Lung microvascular endothelial cell (primary cell): ENCODE results near the gene BRD4. TPM values are rescaled to one million over a fixed set of nuclear protein-coding genes. Genes with fewer than 3 reads are reported as not detected.

Experiments
- DNase-seq, 2 donors: peaks; one replicate each; pipeline versions ENCODE4 v3.0.0 to v3.0.0-alpha.2; 2010; ENCODE audit warnings: low read depth in 2 of 2
- total RNA-seq: library from RNA; depleted of rRNA; stranded (reverse); fragments of >200 nt; gene quantifications from 2 replicates; pipeline ENCODE4 v1.2.1, GENCODE V29; 2014

Gene BRD4
- total RNA-seq, 1 donor from 2014 or later = 9.9 TPM

DNA sequence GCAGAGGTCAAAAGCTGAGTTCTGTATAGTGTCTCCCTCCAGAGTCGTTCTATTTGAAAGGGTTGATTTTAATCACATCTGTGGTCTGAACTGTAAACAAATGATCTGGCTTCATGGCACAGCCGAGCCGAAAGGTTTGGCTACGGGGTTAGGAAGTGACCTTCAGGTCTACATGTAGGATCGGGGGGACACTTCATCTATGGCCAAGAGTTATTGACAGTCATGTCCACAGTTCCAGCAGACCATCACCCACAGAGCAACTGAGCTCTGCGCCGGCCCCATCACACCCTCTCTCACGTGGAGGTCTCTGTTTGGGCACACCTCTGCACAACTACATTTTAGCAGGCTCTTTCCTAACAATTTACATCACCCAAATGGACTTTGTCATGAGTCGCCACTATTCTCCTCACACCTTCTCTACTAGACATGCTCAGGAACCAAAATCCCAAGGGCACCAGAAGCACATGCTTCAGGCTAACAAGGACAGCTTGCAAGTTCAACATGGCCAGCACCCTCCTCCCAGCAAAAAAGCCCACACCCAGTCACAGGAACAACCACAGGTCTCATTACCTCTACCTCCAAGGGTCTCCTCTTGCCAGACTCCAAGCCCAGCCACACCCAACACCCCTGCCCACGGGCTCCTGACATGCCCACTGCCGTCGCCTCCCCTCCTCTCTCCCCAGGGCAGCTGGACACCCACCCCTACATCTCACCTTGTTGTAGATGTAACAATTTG lies 64.0 kb downstream of the BRD4 start:
- DNase-seq = no peak

DNA sequence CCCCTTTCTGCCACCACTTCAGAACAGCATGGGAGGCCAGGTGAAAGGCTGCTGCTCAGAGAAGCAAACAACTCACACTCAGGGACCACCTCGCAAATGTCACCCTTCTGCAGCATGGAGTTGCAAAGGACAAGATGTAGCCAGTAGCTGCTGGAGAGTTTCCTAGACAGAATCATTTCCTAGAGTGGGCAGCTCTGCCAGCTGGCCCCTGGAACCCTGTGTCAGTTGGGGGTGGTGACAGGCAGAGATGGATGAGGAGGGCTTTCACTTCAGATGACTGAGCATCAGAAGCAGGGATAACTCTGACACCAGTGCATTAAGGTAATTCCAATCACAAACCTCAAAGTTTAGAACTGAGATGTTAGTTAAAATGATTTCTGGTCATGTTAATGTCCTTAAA lies 65.7 kb downstream of the BRD4 start:
- no peak for DNase-seq

DNA sequence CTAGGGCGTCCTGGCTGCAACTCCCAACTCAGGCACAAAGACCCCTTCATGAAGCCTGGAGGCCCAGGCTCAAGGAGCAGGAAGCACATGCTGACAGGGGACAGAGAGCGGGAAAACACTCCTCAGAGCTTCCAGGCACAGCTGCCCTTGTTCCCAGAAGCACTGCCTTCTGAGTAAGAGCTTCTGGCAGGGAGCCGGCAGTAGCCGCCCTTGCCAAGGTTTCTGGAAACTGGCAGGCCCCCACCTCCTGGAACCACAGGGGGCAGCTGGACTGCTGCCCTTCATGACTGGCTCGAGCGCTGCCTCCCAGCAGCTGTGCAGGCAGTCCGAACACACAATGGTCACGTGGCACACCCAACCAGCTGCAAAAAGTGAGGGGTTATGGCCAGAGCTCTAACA lies 66.5 kb downstream of the BRD4 start:
- DNase-seq = peak; percentile 64 to 95

DNA sequence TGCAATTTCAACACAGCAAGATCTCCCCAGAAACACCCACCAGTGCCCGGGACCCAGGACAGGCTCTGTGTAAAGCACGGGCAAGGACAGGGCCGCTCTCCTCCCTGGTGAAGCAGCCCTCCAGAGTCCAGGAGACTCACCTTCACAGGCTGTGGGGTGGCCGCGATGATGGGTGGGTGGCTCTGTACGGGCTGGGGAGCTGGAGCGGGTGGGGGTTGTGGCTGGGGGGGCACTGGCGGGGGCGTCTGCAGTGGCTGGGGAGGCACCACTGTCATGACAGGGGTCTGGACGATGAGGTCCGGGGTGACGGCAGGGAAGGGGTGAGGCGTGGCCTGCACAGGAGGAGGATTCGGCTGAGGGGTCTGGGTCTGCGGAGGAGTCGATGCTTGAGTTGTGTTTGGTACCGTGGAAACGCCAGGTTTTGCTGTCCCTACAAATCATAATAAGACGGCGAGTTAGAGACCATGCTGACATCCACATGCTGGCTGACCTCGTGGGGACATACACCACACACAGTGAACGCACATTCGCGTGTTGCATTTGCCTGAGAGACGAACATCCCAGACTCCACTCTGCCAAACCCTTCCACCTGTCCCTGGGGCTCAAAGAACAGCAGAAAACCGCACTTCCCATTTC lies 67.0 kb downstream of the BRD4 start:
- DNase-seq = no peak

DNA sequence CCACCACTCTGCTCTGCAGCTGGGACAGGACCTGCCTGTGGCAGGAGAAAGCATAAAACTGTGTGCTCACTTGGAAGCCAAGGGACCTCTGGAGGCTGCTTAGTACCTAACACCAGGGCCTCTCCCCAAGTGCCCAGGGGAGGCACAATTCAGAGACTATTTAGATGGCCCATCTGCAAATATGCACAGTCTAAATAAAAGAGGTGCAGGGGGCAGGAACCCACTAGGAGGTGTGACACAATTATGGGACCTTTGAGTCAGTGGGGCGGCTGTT lies 67.5 kb downstream of the BRD4 start:
- DNase-seq = no peak

DNA sequence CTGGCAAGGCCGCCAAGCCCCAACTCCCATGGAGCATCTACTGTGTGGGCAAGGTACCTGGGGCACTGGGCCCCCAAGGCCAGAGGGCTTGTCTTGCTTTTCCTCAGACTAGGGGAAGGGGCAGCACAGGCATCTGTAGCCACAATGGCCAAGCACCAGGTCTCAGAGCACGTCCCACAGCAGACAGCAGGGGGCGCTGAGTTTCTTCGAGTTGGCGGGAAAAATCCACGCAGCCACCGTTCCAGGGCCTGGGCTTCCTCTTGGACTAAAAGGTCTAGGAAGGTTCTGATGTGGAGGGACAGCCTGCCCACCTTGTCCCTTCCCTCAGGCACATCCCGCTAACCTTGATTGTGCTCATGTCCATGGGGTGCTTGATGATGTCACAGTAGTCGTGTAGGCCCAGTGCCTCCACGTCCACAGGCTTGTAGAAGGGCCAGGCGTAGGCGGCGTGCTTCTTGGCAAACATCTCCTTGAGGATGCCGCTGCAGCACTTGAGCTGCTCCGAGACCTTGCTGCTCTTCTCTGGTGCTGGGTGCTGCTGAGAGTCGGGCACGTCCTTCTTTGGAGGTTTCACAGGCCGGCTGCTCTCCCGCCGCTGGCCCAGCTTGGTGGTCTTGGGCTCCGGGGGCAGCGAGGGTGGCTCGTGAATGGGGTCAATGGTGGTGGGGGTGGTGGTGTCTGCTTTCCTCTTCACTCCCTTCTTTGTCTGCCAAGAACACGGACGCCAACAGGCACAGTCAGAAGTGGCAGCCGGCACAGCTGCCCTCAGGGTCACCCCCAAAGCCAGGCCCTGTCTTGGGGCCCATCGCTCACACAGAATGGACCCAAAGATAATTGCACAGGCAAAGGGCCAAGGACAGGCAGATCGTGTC lies 68.0 kb downstream of the BRD4 start:
- DNase-seq = peak; percentile 65 to 80

DNA sequence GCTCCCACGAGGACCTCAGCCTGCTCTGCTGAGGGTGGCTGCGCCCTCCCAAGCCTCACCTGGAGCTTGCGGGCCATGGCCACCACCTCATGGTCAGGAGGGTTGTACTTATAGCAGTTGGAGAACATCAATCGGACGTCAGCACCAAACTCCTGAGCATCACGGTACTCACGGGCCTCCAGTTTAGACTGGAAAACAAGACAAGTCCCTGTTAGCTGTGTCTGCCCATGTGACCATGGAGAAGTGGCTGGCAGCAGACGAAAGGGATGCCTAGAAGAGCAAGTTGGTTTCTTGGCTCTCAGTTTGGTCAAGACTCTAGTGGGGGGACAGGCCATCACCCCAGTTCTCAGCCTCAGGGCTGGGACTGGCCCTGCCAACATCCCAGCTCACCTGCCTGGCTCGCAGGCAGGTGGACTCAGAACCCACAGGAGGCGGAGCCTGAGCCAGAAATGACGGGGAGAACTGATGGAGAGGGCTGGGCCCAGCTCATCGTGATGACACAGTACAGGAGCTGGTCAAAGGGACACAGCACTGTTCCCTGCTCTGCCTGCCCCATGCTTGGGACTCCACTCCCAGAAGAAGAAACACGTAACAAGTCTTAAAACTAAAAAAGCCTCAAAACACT lies 68.9 kb downstream of the BRD4 start:
- no peak for DNase-seq

DNA sequence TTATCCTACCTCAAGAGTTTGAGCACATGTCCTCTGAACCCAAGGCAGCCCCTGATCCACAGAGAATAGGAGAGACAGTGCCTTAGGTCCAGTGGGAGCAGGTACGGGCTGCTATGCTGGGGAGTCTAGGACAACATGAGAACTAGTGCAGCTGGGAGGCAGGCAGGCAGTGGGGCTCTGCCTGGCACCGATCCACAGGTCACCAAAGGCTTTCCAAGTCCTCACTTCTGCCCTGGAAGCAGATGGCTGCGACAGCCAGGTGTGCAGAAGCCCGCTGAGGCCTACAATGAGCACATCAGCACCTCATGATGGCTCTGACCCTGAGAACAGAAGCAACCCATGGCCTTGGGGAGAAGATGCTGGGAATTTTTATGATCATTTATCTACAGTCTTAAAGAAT lies 70.3 kb downstream of the BRD4 start:
- DNase-seq = no peak

DNA sequence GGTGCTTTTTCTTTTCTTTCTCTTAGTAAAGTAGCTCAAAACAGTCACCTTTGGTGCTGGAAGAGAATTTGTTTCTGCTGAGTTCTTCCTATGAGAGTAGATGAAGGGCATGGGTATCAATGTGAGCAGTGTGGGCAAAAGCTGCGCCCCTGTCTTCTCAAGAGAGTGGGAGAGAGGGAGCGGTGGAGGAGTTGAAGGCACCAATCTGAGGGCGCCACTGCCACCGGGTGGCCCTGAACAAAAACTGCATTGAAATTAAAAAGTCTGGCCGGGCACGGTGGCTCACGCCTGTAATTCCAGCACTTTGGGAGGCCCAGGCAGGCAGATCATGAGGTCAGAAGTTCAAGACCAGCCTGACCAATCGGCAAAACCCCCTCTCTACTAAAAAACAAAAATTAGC lies 71.4 kb downstream of the BRD4 start:
- peak in 1 of 2 donors; percentile 41 for DNase-seq

DNA sequence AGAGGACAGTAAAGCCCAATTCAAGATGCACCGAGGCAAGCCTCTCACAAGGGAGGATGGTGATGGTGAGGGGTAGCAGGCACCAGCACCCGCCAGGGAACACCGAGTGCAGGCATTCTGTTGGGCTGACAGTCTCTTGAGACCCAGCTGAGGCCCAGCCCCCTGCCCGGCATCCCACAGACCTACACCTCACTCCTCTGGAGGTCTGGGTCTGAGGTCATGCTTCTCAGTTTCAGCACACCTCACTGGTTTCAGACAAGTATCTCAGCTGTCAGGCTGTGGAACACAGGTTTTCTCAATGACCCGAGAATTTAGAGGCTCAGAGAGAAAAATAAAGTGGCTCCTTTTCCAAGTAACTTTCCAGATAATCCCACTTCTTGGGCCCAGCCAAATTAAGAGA lies 72.4 kb downstream of the BRD4 start:
- DNase-seq = no peak

DNA sequence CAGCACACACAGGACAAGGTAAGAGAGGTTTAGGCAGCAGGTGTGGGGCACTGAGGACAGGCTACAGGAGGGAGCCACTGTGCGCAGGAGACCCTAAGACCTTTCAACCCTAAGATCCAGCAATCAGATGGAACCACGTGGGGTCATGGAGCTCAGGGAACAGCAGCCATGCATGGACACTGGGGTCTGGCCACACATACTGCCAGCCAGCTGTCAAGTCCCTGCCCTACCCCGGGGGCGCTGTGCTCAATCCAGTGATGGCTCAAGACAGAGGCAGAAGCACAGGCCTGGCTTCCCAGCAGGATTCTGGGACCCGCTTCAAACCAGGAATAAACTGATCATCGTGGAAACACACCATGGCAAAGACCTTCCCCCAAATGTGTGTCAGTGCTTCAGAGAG lies 74.6 kb downstream of the BRD4 start:
- no peak for DNase-seq

DNA sequence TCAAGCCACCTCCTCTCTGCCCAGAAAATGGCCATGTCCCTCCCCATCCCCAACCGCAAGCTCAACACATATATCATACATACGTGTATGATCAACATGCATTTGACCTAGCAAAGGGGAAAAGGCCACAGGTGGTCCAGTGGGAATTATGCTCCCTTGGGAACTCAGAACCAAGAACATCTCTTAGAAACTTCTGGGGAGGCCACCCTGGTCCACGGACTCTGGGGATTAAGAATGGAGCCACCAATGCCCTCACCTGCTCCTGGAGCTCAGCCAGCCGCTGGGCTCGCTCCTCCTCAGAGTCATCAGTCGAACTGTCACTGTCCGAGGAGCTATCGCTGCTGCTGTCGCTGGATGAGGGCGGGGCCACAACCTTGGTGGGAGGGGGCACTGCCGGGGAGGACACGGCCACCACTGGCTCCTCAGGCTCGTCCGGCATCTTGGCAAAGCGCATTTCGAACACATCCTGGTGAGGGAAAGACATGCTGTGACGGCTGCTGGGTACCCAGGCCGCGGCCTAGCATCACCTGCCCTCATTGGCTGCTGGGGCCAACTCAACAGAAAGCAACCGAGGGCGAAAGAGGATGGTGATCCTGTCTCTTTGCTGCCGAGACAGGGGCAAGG lies 75.5 kb downstream of the BRD4 start:
- no peak for DNase-seq

DNA sequence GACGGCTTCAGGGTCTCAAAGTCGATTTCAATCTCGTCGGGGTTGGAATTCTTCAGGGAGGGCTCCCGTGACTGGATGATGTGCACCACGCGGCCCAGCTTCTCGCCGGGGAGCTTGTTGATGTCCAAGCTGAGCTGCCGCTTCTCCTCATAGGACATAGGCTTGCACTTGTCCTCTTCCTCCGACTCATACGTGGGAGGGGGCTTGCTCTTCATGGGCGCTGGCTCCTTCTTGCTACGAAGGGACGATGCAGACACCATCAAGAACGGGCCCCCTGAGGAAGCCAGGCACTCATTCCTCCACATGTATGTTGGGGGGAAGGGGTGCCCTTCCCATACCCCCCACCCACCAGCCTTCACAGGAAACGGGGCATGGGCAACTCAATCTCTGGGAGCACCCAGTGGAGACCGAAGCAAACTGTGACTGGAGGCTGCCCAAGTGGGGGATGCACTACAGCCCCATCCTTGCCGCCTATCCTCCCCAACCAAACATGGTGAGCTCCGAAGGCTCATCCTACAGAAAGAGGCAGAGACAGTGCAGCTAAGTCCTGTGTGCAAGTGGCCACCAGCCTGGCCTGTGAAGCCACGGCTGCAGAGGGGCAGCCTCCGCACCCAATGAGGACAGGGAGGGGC lies 76.9 kb downstream of the BRD4 start:
- DNase-seq = no peak

DNA sequence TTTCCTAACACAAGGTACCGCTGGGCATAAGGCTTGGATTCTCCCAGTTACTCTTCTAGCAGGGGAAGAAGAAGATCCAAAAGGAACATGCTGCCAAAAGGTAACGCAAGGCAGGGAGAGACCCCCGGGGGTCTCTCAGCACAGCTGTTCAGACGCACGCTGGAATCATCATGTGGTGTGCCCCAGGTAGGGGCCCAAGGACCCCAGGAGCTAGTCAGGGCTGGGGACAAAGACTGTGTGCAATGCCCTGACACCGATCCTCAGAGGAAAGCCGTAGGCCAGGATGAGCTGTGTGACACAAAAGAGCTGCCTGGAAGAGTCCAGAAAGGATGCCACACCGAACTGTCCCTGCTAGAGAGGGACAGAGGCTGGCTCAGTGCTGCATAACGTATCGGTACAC lies 77.8 kb downstream of the BRD4 start:
- no peak for DNase-seq

DNA sequence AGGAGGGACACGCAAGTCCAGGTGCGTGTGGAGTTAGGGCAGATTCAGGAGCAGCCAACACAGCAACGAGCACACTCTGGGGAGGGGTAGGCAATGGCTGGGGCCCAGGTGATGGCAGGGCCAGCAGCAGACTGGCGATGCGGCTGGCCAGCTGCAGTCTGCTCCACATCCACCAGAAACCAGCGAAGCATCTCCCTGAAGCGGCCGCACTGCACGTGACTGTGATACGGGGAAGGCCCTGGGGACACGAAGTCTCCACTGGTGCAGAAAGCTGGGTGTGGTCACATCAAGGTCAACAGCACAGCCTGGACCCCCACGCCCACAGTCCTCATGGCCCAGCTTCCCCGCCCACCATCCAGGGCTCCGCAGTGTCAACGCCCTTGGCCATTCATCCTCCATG lies 78.8 kb downstream of the BRD4 start:
- DNase-seq = no peak

DNA sequence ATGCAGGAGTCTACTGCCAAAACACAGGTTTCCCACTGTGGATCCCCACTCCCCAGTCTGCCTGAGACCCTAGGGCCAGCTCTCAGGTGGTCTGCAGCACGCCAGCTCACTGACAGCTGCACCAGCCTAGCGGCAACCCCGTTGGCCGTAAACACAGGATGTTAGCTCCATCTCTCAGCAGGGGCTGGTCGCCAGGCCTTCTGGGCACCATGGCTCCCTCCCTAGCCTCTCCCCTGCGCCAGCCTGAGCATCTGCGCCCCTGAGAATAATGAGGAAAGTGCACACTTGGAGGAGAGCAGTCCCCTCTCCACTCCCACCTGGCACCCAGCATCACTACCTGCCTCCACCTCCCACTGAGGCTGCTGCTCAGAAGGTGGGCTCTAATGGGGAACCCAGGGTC lies 79.3 kb downstream of the BRD4 start:
- DNase-seq = no peak

DNA sequence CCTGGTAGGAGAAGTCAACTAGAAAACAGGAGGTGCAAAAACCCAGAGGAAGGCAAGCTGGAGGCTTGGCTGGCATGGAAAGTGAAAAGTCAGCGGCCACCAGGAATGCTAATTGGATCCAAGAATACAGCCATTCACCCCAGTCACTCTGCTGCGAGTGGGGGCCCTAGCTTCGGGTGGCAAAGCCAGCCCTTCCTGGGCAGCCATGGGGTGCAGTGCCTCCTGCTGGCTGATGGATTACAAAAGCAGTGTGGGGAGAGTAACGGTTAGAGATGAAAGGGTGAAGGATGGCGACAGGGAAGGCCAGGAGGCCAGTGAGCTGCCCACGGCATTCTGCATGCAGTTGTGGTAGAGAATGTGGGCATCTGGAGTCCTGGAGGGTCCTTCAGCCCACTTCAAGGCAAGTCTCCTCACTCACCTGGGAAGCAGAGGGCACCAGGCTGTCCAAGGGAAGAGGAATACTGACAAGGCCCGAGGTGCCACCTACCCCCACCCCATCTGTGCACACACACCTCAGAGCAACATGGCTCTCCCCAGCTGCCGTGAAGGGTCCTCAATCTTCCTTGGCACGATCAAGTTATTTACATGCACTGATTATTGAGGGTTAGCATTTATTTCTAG lies 79.8 kb downstream of the BRD4 start:
- DNase-seq = peak; percentile 29 to 63

DNA sequence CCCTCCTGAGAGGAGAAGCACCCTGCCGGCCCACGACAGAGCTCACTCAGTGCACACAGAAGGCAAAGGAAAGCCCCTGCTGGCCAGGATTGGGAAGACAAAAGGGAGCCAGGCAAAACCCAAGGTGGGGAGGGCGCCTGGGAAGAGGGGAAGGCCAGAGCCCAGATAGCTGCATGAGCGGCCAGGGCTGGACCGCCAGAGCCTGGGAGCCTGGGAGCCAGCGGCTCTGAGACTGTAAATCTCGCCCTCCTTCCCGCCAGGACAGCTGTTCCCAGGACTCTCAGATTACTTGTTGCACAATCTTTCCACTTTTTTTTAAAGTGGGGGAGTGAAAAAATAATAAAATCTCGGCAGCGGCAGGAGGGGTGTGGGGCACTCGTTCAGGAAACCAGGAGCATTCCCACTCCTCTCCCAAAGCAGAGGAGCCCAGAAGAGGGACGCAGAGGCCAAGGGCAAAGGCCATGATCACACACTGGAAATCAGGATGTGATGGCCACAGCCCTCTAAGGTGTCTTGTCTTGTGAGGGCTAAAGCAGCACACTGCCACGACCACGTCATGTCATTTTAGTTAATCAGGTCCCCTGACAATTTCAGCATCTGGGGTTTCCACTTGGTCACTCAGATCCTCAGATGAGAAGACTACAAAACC lies 80.5 kb downstream of the BRD4 start:
- peak; percentile 75 to 86 for DNase-seq

DNA sequence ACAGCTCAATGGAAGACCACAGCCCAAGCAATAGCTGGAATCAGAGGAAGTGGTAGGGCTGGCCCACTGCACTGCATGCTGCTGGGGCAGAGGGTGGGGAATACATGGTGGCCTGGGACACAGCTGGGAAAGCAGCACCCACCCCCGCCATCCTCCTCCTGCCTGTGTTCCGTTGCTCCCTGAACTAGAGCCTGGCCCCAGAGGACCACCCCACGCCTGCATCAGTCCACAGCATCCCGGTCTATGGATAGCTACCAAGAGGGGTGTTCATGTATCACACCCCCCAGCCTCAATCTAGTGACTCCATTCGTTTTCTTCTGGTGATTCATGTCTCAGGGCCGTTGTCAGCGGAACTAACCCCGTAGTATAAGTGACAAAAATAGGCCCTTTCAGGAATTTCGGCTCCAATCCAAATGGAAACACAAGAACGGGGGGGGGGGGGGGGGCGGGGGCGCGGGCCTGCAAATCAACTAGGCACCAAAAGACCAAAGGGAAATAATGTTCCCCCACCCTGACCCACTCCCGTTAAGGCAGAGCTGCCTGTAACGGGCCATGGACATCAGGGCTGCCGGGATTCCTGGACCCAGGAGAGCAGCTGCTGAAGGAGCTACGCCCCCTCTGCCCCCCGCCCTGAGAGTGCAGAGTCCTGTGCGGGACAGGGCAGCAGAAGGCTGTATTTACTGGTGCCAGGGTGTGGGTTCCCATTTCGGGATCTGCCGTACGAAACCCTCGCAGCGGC lies 81.2 kb downstream of the BRD4 start:
- peak; percentile 70 to 77 for DNase-seq

DNA sequence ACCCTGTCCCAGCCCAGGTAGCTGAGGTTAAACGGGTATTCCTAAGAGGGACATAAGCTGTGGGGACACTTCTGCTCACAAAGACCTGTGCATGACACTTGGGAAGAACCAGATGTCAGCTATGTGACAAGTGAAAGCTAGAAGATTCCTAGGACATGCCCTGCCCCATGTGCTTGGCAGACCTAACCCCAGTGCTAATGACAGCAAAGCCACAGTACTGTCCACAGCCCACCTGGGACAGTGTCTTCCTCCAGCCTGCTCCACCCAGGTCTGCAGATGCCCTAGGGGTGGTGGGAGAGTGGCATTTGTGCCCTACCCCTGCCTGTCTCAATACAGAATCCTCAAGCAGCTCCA lies 81.7 kb downstream of the BRD4 start:
- no peak for DNase-seq
